HG02973 (cell line): ENCODE measurements around the gene SPOUT1.
A peak's percentile ranks its signal among the peaks of the same experiment; 100 is the strongest.

Experiments
- ATAC-seq: cut with Tn5 transposase; IDR thresholded peaks from one replicate; pipeline ENCODE4 v1.9.1; 2021; ENCODE audit warnings: moderate library complexity; ENCODE audit not compliant: unreplicated experiment

SPOUT1 gene

GRCh38 chr9:128773049-128773448 is 56.5 kb downstream of the SPOUT1 start:
- no peak for ATAC-seq

- ATAC-seq = peak; percentile 85
Measured at GRCh38 chr9:128771745-128772519, 57.7 kb downstream of the SPOUT1 start, which contains the start of gene ZER1. Gene ZER1, minus strand, starts transcription at chr9:128771927. Its CDS starts 16,362 bp downstream, at chr9:128755565.

- peak; percentile 13 for ATAC-seq
Measured at GRCh38 chr9:128771094-128771721, 58.4 kb downstream of the SPOUT1 start.

- no peak for ATAC-seq
Measured at GRCh38 chr9:128770286-128771030, 59.1 kb downstream of the SPOUT1 start.
